Measurements from ENCODE around the gene CFAP97D2. TPM values are rescaled to one million over a fixed set of nuclear protein-coding genes. Genes with fewer than 3 reads are reported as not detected.

Gene CFAP97D2
- total RNA-seq, 1 experiment from 2014 or later = not detected

DNA sequence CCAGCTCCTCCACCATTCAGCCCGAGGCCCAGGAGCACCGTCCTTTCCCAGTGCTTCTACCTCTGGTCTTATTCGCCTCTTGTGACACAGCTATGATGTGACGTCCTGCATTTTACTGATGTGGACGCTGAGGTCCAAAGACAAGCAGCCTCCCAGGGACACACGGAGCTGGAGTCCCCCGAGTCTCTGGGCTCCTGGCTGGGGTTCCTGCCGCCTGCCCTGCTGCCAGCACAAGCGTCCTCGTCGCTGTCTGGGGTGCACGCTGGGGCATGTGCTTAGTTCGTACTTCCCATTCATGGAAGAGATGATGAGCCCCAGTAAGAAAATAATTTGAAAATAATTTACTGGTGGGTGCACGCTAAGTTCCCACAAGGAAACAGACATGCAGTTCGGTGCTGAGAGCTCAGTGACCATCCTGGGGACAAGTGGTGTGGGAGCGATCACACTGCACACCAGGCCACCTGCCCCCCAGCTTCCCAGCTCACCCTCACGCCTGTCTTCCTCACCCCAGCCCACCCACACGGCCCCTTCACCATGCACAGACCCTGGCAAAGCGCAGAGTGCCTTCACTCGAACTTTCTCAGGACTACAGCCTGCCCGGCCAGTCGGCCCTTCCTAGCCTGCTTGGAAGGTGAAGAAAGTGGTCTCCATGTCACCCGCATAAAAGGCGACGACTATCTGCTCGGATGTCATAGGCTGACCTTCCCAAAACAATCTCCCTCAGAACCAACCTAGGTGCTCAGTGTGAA is 14.2 kb upstream of the CFAP97D2 start:
- Mint-ChIP-seq H3K27me3 (ENCODE audit: low read depth) (peaks cover 2% of the 10 kb centered on the region; the same call in 1 of the 2 replicates), H3K4me1 (peaks cover 4% of the 10 kb centered on the region; the same call in 1 of the 2 replicates), H3K27ac (no peak overlapping the region), H3K36me3 (no peaks in the 10 kb centered on the region), H3K4me3 (no peak overlapping the region), H3K9me3 (no peaks in the 10 kb centered on the region)
- no peak for DNase-seq (ENCODE audit: low spot score)
- ATAC-seq = no peak
- ChIA-PET POLR2A (no interaction called here), CTCF (no interaction called here)
- TF ChIP-seq RELA (CRISPR knock-in tag; IDR thresholded peaks at IDR 0.05; ENCODE audit: borderline replicate concordance) = no peak
- no peak for TF ChIP-seq NFATC4 (CRISPR knock-in tag; IDR thresholded peaks at IDR 0.05)
- TF ChIP-seq NR1H2 (CRISPR knock-in tag; IDR thresholded peaks at IDR 0.05) = no peak
- TF ChIP-seq, protein P1, sequence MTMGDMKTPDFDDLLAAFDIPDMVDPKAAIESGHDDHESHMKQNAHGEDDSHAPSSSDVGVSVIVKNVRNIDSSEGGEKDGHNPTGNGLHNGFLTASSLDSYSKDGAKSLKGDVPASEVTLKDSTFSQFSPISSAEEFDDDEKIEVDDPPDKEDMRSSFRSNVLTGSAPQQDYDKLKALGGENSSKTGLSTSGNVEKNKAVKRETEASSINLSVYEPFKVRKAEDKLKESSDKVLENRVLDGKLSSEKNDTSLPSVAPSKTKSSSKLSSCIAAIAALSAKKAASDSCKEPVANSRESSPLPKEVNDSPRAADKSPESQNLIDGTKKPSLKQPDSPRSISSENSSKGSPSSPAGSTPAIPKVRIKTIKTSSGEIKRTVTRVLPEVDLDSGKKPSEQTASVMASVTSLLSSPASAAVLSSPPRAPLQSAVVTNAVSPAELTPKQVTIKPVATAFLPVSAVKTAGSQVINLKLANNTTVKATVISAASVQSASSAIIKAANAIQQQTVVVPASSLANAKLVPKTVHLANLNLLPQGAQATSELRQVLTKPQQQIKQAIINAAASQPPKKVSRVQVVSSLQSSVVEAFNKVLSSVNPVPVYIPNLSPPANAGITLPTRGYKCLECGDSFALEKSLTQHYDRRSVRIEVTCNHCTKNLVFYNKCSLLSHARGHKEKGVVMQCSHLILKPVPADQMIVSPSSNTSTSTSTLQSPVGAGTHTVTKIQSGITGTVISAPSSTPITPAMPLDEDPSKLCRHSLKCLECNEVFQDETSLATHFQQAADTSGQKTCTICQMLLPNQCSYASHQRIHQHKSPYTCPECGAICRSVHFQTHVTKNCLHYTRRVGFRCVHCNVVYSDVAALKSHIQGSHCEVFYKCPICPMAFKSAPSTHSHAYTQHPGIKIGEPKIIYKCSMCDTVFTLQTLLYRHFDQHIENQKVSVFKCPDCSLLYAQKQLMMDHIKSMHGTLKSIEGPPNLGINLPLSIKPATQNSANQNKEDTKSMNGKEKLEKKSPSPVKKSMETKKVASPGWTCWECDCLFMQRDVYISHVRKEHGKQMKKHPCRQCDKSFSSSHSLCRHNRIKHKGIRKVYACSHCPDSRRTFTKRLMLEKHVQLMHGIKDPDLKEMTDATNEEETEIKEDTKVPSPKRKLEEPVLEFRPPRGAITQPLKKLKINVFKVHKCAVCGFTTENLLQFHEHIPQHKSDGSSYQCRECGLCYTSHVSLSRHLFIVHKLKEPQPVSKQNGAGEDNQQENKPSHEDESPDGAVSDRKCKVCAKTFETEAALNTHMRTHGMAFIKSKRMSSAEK (CRISPR knock-in tag; IDR thresholded peaks at IDR 0.05; ENCODE audit: borderline replicate concordance) = no peak

DNA sequence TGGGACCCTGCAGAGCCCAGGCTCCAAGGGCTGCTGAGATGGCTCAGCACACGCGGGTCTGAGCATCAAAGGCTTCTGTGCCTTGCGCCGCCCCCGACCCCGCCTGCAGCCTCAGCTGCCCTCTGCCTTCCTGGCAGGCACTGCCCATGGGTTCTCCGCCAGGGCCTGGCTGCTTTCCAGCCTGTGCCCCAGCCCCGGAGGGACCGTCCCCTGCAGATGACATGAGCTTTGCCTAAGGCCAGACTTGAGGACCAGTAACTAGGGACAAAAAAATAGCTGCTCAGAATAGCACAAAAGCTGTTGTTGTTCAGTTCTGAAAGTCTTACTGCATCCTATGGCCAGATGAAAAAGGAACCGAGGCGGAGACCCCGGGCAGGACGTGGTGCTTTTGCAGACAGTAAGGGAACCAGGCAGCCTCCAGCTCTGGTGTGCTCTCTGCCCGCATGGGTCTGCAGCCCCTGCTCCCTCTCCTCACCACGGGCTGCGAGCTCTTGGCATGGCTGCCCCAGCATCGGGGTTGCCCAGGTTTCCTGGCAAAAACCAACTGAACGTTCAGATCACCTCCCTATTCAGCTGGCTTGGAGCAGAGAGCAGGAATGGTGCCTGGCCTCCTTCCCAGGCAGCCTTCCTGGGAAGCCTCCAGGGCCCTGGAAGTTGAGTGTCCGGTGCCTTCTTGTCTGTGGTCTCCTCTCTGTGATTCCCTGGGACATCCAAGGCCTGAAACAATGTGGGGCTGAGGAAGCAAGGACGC is 12.5 kb upstream of the CFAP97D2 start:
- H3K4me1 Mint-ChIP-seq = peaks cover 4% of the 10 kb centered on the region; the same call in 1 of the 2 replicates
- POLR2A ChIA-PET = no interaction called here
- no peak for DNase-seq (ENCODE audit: low spot score)
- no peak for ATAC-seq
- no peak for TF ChIP-seq HMGA2 (CRISPR knock-in tag; IDR thresholded peaks at IDR 0.05)
- TF ChIP-seq ZNF232 (CRISPR knock-in tag; IDR thresholded peaks at IDR 0.05) = no peak
- TF ChIP-seq TEAD1 (CRISPR knock-in tag; IDR thresholded peaks at IDR 0.05) = no peak
- TF ChIP-seq, protein P2, sequence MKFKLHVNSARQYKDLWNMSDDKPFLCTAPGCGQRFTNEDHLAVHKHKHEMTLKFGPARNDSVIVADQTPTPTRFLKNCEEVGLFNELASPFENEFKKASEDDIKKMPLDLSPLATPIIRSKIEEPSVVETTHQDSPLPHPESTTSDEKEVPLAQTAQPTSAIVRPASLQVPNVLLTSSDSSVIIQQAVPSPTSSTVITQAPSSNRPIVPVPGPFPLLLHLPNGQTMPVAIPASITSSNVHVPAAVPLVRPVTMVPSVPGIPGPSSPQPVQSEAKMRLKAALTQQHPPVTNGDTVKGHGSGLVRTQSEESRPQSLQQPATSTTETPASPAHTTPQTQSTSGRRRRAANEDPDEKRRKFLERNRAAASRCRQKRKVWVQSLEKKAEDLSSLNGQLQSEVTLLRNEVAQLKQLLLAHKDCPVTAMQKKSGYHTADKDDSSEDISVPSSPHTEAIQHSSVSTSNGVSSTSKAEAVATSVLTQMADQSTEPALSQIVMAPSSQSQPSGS (CRISPR knock-in tag; IDR thresholded peaks at IDR 0.05; ENCODE audit: borderline replicate concordance, low read depth) = no peak
- TF ChIP-seq SOX15 (CRISPR knock-in tag; IDR thresholded peaks at IDR 0.05) = no peak
- no peak for TF ChIP-seq FOXP1 (CRISPR knock-in tag; IDR thresholded peaks at IDR 0.05; ENCODE audit: borderline replicate concordance)
- TF ChIP-seq ETV6 (CRISPR knock-in tag; IDR thresholded peaks at IDR 0.05) = no peak
- TF ChIP-seq GABPB1 (CRISPR knock-in tag; IDR thresholded peaks at IDR 0.05) = no peak
- TF ChIP-seq FOXK1 (CRISPR knock-in tag; IDR thresholded peaks at IDR 0.05) = no peak
- no peak for TF ChIP-seq RELA (CRISPR knock-in tag; IDR thresholded peaks at IDR 0.05; ENCODE audit: borderline replicate concordance)
- no peak overlapping the region for H3K27ac Mint-ChIP-seq
- H3K36me3 Mint-ChIP-seq = no peaks in the 10 kb centered on the region
- H3K27me3 Mint-ChIP-seq (ENCODE audit: low read depth) = peaks cover 2% of the 10 kb centered on the region; the same call in 1 of the 2 replicates
- H3K4me3 Mint-ChIP-seq = no peak overlapping the region
- CTCF ChIA-PET = no interaction called here
- H3K9me3 Mint-ChIP-seq = peaks cover 7% of the 10 kb centered on the region

DNA sequence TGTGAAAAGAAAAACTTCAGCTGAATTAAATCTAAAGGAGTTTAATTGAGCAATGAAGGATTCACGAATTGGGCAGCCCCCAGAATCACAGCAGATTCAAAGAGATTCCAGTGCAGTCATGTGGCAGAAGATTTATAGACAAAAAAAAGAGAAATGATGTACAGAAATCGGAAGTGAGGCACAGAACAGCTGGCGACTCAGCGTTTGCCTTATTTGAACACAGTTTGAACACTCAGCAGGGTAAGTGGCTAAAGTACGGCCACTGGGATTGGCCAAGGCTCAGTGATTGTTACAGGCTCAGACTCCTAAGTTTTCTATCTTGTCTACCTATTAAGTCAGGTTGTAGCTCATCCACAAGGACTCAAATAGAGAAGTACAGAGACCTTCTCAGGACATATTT is 11.6 kb upstream of the CFAP97D2 start:
- no peak overlapping the region for H3K4me3 Mint-ChIP-seq
- no peaks in the 10 kb centered on the region for H3K36me3 Mint-ChIP-seq
- H3K27me3 Mint-ChIP-seq (ENCODE audit: low read depth) = peaks cover 2% of the 10 kb centered on the region; the same call in 1 of the 2 replicates
- POLR2A ChIA-PET = no interaction called here
- H3K9me3 Mint-ChIP-seq = peaks cover 13% of the 10 kb centered on the region
- H3K27ac Mint-ChIP-seq = no peak overlapping the region
- peaks cover 3% of the 10 kb centered on the region; the same call in 1 of the 2 replicates for H3K4me1 Mint-ChIP-seq
- DNase-seq (ENCODE audit: low spot score) = no peak
- CTCF ChIA-PET = no interaction called here
- no peak for ATAC-seq
- no peak for TF ChIP-seq NR2C2 (CRISPR knock-in tag; IDR thresholded peaks at IDR 0.05)
- TF ChIP-seq, protein P3, sequence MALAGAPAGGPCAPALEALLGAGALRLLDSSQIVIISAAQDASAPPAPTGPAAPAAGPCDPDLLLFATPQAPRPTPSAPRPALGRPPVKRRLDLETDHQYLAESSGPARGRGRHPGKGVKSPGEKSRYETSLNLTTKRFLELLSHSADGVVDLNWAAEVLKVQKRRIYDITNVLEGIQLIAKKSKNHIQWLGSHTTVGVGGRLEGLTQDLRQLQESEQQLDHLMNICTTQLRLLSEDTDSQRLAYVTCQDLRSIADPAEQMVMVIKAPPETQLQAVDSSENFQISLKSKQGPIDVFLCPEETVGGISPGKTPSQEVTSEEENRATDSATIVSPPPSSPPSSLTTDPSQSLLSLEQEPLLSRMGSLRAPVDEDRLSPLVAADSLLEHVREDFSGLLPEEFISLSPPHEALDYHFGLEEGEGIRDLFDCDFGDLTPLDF (CRISPR knock-in tag; IDR thresholded peaks at IDR 0.05) = no peak
- TF ChIP-seq TEAD4 (CRISPR knock-in tag; IDR thresholded peaks at IDR 0.05) = no peak
- TF ChIP-seq, protein P4, sequence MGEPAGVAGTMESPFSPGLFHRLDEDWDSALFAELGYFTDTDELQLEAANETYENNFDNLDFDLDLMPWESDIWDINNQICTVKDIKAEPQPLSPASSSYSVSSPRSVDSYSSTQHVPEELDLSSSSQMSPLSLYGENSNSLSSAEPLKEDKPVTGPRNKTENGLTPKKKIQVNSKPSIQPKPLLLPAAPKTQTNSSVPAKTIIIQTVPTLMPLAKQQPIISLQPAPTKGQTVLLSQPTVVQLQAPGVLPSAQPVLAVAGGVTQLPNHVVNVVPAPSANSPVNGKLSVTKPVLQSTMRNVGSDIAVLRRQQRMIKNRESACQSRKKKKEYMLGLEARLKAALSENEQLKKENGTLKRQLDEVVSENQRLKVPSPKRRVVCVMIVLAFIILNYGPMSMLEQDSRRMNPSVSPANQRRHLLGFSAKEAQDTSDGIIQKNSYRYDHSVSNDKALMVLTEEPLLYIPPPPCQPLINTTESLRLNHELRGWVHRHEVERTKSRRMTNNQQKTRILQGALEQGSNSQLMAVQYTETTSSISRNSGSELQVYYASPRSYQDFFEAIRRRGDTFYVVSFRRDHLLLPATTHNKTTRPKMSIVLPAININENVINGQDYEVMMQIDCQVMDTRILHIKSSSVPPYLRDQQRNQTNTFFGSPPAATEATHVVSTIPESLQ (CRISPR knock-in tag; IDR thresholded peaks at IDR 0.05) = no peak
- TF ChIP-seq, protein P5, sequence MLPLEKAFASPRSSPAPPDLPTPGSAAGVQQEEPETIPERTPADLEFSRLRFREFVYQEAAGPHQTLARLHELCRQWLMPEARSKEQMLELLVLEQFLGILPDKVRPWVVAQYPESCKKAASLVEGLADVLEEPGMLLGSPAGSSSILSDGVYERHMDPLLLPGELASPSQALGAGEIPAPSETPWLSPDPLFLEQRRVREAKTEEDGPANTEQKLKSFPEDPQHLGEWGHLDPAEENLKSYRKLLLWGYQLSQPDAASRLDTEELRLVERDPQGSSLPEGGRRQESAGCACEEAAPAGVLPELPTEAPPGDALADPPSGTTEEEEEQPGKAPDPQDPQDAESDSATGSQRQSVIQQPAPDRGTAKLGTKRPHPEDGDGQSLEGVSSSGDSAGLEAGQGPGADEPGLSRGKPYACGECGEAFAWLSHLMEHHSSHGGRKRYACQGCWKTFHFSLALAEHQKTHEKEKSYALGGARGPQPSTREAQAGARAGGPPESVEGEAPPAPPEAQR (CRISPR knock-in tag; IDR thresholded peaks at IDR 0.05) = no peak
- no peak for TF ChIP-seq GRHL2 (CRISPR knock-in tag; IDR thresholded peaks at IDR 0.05; ENCODE audit: insufficient replicate concordance, severe bottlenecking)

Measured in WTC11 (cell line).